ENCODE data around the gene PCDHGA4.

The PCDHGA4 gene

GRCh38 chr5:141402553-141403243 lies 47.9 kb downstream of the PCDHGA4 start, which contains the start of gene PCDHGA9:
Gene PCDHGA9 (plus strand): TSS chr5:141402778. CDS start chr5:141402953, 175 bp downstream.
- Histone ChIP-seq H3K27ac (ENCODE audit: low read length) (no peak within 1 kb of the TSS), H3K4me1 (ENCODE audit: insufficient read depth, low read length) (no peaks in the 10 kb centered on the region), H3K4me3 (ENCODE audit: low read depth in 1 of 2, low read length in 2 of 2) (peak within 1 kb of the TSS in 1 of 2 experiments; percentile 32; a peak in 1 of 4 replicates), H3K36me3 (ENCODE audit: insufficient read depth, low read length) (no peaks in the 10 kb centered on the region), H3K79me2 (ENCODE audit: insufficient read depth, low read length) (no peaks in the 10 kb centered on the region), H3K27me3 (ENCODE audit: insufficient read depth, low read length, poor library complexity) (no peaks in the 10 kb centered on the region), H2AFZ (ENCODE audit: low read depth, low read length) (peak within 1 kb of the TSS; percentile 51), H3K4me2 (ENCODE audit: insufficient read depth, low read length) (peak within 1 kb of the TSS; percentile 42; the same call in 1 of the 2 replicates), H3K9me3 (ENCODE audit: insufficient read depth, low read length, severe bottlenecking) (no peaks in the 10 kb centered on the region), H3K9ac (ENCODE audit: low read depth, low read length) (no peak within 1 kb of the TSS), H4K20me1 (ENCODE audit: insufficient read depth, low read length) (no peaks in the 10 kb centered on the region)
- peak; percentile 27 for DNase-seq
- 0 out of 3 replicates have a peak, but pooled peaks have one; percentile 45 for ATAC-seq (ENCODE audit: insufficient read depth, low read depth)
- TF ChIP-seq CTCF (IDR thresholded peaks at IDR 0.05; ENCODE audit: borderline replicate concordance, extremely low read depth, low read length, poor library complexity, severe bottlenecking) (peak; percentile 65), EZH2 (IDR thresholded peaks at IDR 0.05; ENCODE audit: borderline replicate concordance, low read depth, low read length, severe bottlenecking) (no peak)

- Histone ChIP-seq H3K9ac (ENCODE audit: low read depth, low read length) (no peak overlapping the region), H3K4me1 (ENCODE audit: insufficient read depth, low read length) (no peaks in the 10 kb centered on the region), H3K27ac (ENCODE audit: low read length) (no peak overlapping the region), H2AFZ (ENCODE audit: low read depth, low read length) (no peak overlapping the region), H3K79me2 (ENCODE audit: insufficient read depth, low read length) (no peaks in the 10 kb centered on the region), H3K27me3 (ENCODE audit: insufficient read depth, low read length, poor library complexity) (no peaks in the 10 kb centered on the region), H3K9me3 (ENCODE audit: insufficient read depth, low read length, severe bottlenecking) (no peaks in the 10 kb centered on the region), H3K4me3 (ENCODE audit: low read depth in 1 of 2, low read length in 2 of 2) (no peak overlapping the region), H4K20me1 (ENCODE audit: insufficient read depth, low read length) (no peaks in the 10 kb centered on the region), H3K4me2 (ENCODE audit: insufficient read depth, low read length) (no peak overlapping the region), H3K36me3 (ENCODE audit: insufficient read depth, low read length) (no peaks in the 10 kb centered on the region)
- DNase-seq (no peak), ATAC-seq (ENCODE audit: insufficient read depth, low read depth) (no peak)
- TF ChIP-seq EZH2 (IDR thresholded peaks at IDR 0.05; ENCODE audit: borderline replicate concordance, low read depth, low read length, severe bottlenecking) (no peak), CTCF (IDR thresholded peaks at IDR 0.05; ENCODE audit: borderline replicate concordance, extremely low read depth, low read length, poor library complexity, severe bottlenecking) (no peak)
Measured at GRCh38 chr5:141403387-141403786, 48.6 kb downstream of the PCDHGA4 start.

All from DND-41 (cell line).